Measurements from ENCODE around the gene IBTK. TPM values are rescaled to one million over a fixed set of nuclear protein-coding genes. Genes with fewer than 3 reads are reported as not detected.

Gene IBTK
- total and polyA plus RNA-seq, 9 donors: 13.3 to 37.4 (median 28.0) TPM

GRCh38 chr6:82195619-82196018 lies 51.9 kb downstream of the IBTK start:
- H3K4me3 ChIP-seq: no peak overlapping the region
- WGBS, 3 donors: 73 to 84% (median 75%) methylated on average over 4 of the region's 4 CpGs
- TF ChIP-seq EP300 (IDR thresholded peaks at IDR 0.05): no peak
- TF ChIP-seq POLR2A (IDR thresholded peaks at IDR 0.05): no peak
- TF ChIP-seq CTCF (IDR thresholded peaks at IDR 0.05): no peak
- no peaks in the 10 kb centered on the region for H3K9me3 ChIP-seq
- H3K27ac ChIP-seq: no peak overlapping the region
- no peak for DNase-seq
- intact Hi-C loops (cut with DNase I): no loop called here
- no peaks in the 10 kb centered on the region for H3K36me3 ChIP-seq
- no peaks in the 10 kb centered on the region for H3K27me3 ChIP-seq
- H3K4me1 ChIP-seq (ENCODE audit: insufficient read depth): no peaks in the 10 kb centered on the region

GRCh38 chr6:82185948-82186535 lies 61.5 kb downstream of the IBTK start:
- Histone ChIP-seq H3K9me3 (no peaks in the 10 kb centered on the region), H3K4me3 (no peak overlapping the region), H3K27me3 (no peaks in the 10 kb centered on the region), H3K36me3 (no peaks in the 10 kb centered on the region), H3K4me1 (ENCODE audit: insufficient read depth) (no peaks in the 10 kb centered on the region), H3K27ac (no peak overlapping the region)
- DNase-seq: no peak
- TF ChIP-seq POLR2A (IDR thresholded peaks at IDR 0.05): no peak
- TF ChIP-seq EP300 (IDR thresholded peaks at IDR 0.05): no peak
- no peak for TF ChIP-seq CTCF (IDR thresholded peaks at IDR 0.05)
- intact Hi-C loops (cut with DNase I): no loop called here
- 87 to 95% (median 90%) methylated on average over 3 of the region's 3 CpGs for WGBS, 3 donors

- Histone ChIP-seq H3K27ac (no peak overlapping the region), H3K4me1 (ENCODE audit: insufficient read depth) (no peaks in the 10 kb centered on the region), H3K27me3 (no peaks in the 10 kb centered on the region), H3K9me3 (no peaks in the 10 kb centered on the region), H3K36me3 (no peaks in the 10 kb centered on the region), H3K4me3 (no peak overlapping the region)
- intact Hi-C loops (cut with DNase I): no loop called here
- TF ChIP-seq CTCF (IDR thresholded peaks at IDR 0.05) (no peak), POLR2A (IDR thresholded peaks at IDR 0.05) (no peak), EP300 (IDR thresholded peaks at IDR 0.05) (no peak)
- no peak for DNase-seq
These were observed 63.8 kb downstream of the IBTK start for GRCh38 chr6:82183642-82184282.

GRCh38 chr6:82182756-82183155 lies 64.8 kb downstream of the IBTK start:
- 68 to 86% (median 84%) methylated on average over 1 of the region's 1 CpG for WGBS, 3 donors
- no peak for DNase-seq
- no peaks in the 10 kb centered on the region for H3K27me3 ChIP-seq

More at GRCh38 chr6:82182756-82183155, 64.8 kb downstream of the IBTK start:
- Histone ChIP-seq H3K27ac (no peak overlapping the region), H3K4me1 (ENCODE audit: insufficient read depth) (no peaks in the 10 kb centered on the region), H3K9me3 (no peaks in the 10 kb centered on the region), H3K4me3 (no peak overlapping the region), H3K36me3 (no peaks in the 10 kb centered on the region)
- intact Hi-C loops (cut with DNase I): no loop called here
- TF ChIP-seq CTCF (IDR thresholded peaks at IDR 0.05) (no peak), POLR2A (IDR thresholded peaks at IDR 0.05) (no peak), EP300 (IDR thresholded peaks at IDR 0.05) (no peak)
